OCI-LY7 (cell line): Measurements from ENCODE around the gene CLMP. TPM values are rescaled to one million over a fixed set of nuclear protein-coding genes. Genes with fewer than 3 reads are reported as not detected.

Experiments used
- BruUV-seq: library from RNA; stranded (reverse); fragments of 400-500 nt; replicated peaks from 2 replicates; lab custom pipeline; 2021; lab: Mats Ljungman, UMichigan
- CTCF ChIA-PET: fragments of 300-600 bp; sonication (Branson Sonifier 250); formaldehyde crosslinking; loops from one replicate; lab custom pipeline; 2022; ENCODE audit warnings: antibody characterized with exemption; ENCODE audit not compliant: unreplicated experiment; lab: Charles Lee
- POLR2A ChIA-PET: fragments of 300-600 bp; sonication (Branson Sonifier 250); formaldehyde crosslinking; loops from one replicate; lab custom pipeline; 2022; ENCODE audit warnings: antibody characterized with exemption; lab: Charles Lee
- DNase-seq: peaks from one replicate; pipeline ENCODE4 v3.0.0-alpha.2; 2015; ENCODE audit warnings: low spot score
- H2AFZ ChIP-seq: fragments of 200-600 bp; sonication (generic), shearing (Covaris generic); 2 replicates; pipeline ENCODE4 v1.6.1; 2014; ENCODE audit warnings: mild to moderate bottlenecking, antibody characterized with exemption, low read length, moderate library complexity
- H3K27ac ChIP-seq: fragments of 200-600 bp; sonication (generic); 2 replicates; pipeline ENCODE4 v1.5.1; 2014; ENCODE audit warnings: mixed run types, low read depth, mild to moderate bottlenecking, moderate library complexity, low read length, inconsistent platforms; ENCODE audit not compliant: poor library complexity, severe bottlenecking
- H3K36me3 ChIP-seq: fragments of 200-600 bp; sonication (generic); 2 replicates; pipeline ENCODE4 v1.6.1; 2014; ENCODE audit warnings: mild to moderate bottlenecking, antibody characterized with exemption, low read length, moderate library complexity, mixed read lengths; ENCODE audit not compliant: insufficient read depth
- H3K4me1 ChIP-seq: fragments of 200-600 bp; sonication (generic); 2 replicates; pipeline ENCODE4 v1.5.1; 2014; ENCODE audit warnings: mild to moderate bottlenecking, low read length; ENCODE audit not compliant: insufficient read depth, poor library complexity, severe bottlenecking
- H3K4me2 ChIP-seq: fragments of 200-600 bp; sonication (generic); 2 replicates; pipeline ENCODE4 v1.6.1; 2014; ENCODE audit warnings: mild to moderate bottlenecking, low read length
- H3K4me3 ChIP-seq: fragments of 200-600 bp; sonication (generic); 2 replicates; pipeline ENCODE4 v1.5.1; 2014; ENCODE audit warnings: mild to moderate bottlenecking, low read depth, low read length; ENCODE audit not compliant: poor library complexity, severe bottlenecking
- H3K79me2 ChIP-seq: fragments of 200-600 bp; sonication (generic); 2 replicates; pipeline ENCODE4 v1.6.1; 2016; ENCODE audit warnings: low read depth, mild to moderate bottlenecking, low read length, moderate library complexity, mixed read lengths; ENCODE audit not compliant: insufficient read depth
- H3K9me2 ChIP-seq: fragments of 200-600 bp; sonication (generic); 2 replicates; pipeline ENCODE4 v1.6.1; 2016; ENCODE audit warnings: mild to moderate bottlenecking, low read length, mixed read lengths; ENCODE audit not compliant: insufficient read depth
- H3K9me3 ChIP-seq: fragments of 200-600 bp; sonication (generic); 2 replicates; pipeline ENCODE4 v1.6.1; 2014; ENCODE audit warnings: mild to moderate bottlenecking, mixed run types, low read length, mixed read lengths
- H4K20me1 ChIP-seq: fragments of 200-600 bp; sonication (generic); 2 replicates; pipeline ENCODE4 v1.6.1; 2014; ENCODE audit warnings: mild to moderate bottlenecking, antibody characterized with exemption, low read length, moderate library complexity, mixed read lengths; ENCODE audit not compliant: insufficient read depth
- CTCF ChIP-seq: fragments of 200-600 bp; sonication (generic); conservative IDR thresholded peaks from 2 replicates; pipeline ENCODE4 v1.5.1; 2014; ENCODE audit warnings: mild to moderate bottlenecking, antibody characterized with exemption, low read length, moderate library complexity, mixed read lengths
- EZH2phosphoT487 ChIP-seq: fragments of 200-600 bp; sonication (generic); IDR thresholded peaks from 2 replicates; pipeline ENCODE4 v1.6.1; 2018; ENCODE audit warnings: low read depth, borderline replicate concordance, mild to moderate bottlenecking, mixed run types, antibody characterized with exemption, low read length, moderate library complexity, mixed read lengths
- intact Hi-C: fragments of 100-400 bp; cut with micrococcal nuclease; formaldehyde crosslinking; loops from one replicate; pipeline ENCODE4 v1.10.0; 2022; ENCODE audit not compliant: unreplicated experiment
- total RNA-seq, 2 experiments: library from RNA; depleted of rRNA in 1 of 2; stranded (reverse); fragments of >200 nt in 1 of 2; shearing (Covaris generic) in 1 of 2; gene quantifications; 2 replicates each; pipeline ENCODE4 v1.2.3, GENCODE V29; 2014 to 2022

The CLMP gene
- total RNA-seq, 2 experiments from 2014 or later: not detected

- POLR2A ChIA-PET: interaction anchor here (0.6 kb wide), 1 partner anchor 28 kb away, joined by 3 read pairs; no protein-coding TSS in a partner anchor
- no peak overlapping the region for H3K27ac ChIP-seq
- H3K36me3 ChIP-seq: no peaks in the 10 kb centered on the region
- no peak overlapping the region for H3K4me3 ChIP-seq
- H3K9me2 ChIP-seq: no peaks in the 10 kb centered on the region
- H3K4me1 ChIP-seq: no peaks in the 10 kb centered on the region
- TF ChIP-seq EZH2phosphoT487: no peak
- no peak for TF ChIP-seq CTCF
- H4K20me1 ChIP-seq: no peaks in the 10 kb centered on the region
- no peak for DNase-seq
- no peak overlapping the region for H3K4me2 ChIP-seq
- no TSS peak for BruUV-seq
- H2AFZ ChIP-seq: no peak overlapping the region
- intact Hi-C loops: no loop called here
- no peaks in the 10 kb centered on the region for H3K79me2 ChIP-seq
- H3K9me3 ChIP-seq: no peaks in the 10 kb centered on the region
- CTCF ChIA-PET: no interaction called here
Measured at GRCh38 chr11:123202155-123203151, 7.4 kb upstream of the CLMP start.

GRCh38 chr11:123200264-123200663 lies 5.2 kb upstream of the CLMP start:
- no TSS peak for BruUV-seq
- POLR2A ChIA-PET: no interaction called here
- intact Hi-C loops: no loop called here

More at GRCh38 chr11:123200264-123200663, 5.2 kb upstream of the CLMP start:
- no peak for DNase-seq
- H3K4me3 ChIP-seq: no peak overlapping the region
- H3K79me2 ChIP-seq: no peaks in the 10 kb centered on the region
- H3K4me1 ChIP-seq: no peaks in the 10 kb centered on the region
- H2AFZ ChIP-seq: no peak overlapping the region
- H3K9me2 ChIP-seq: no peaks in the 10 kb centered on the region
- no peak for TF ChIP-seq CTCF
- TF ChIP-seq EZH2phosphoT487: no peak
- no peak overlapping the region for H3K4me2 ChIP-seq
- H3K36me3 ChIP-seq: no peaks in the 10 kb centered on the region
- CTCF ChIA-PET: no interaction called here
- no peak overlapping the region for H3K27ac ChIP-seq
- H4K20me1 ChIP-seq: no peaks in the 10 kb centered on the region
- H3K9me3 ChIP-seq: no peaks in the 10 kb centered on the region
